CD14-positive monocyte (primary cell): Measurements from ENCODE around the gene ADO. TPM values are rescaled to one million over a fixed set of nuclear protein-coding genes. Genes with fewer than 3 reads are reported as not detected.

Experiments used
- DNase-seq, 3 donors: peaks; one replicate each; pipeline ENCODE4 v3.0.0-alpha.2; 2011 to 2022
- H2AFZ ChIP-seq: 2 replicates; pipeline ENCODE4 v1.6.0; 2012; ENCODE audit warnings: mild to moderate bottlenecking, low read depth, low read length, inconsistent platforms; ENCODE audit not compliant: insufficient read depth, poor library complexity, severe bottlenecking
- H3K27ac ChIP-seq, 2 donors: 1 replicate in 1 of 2; 2 replicates in 1 of 2; pipeline ENCODE4 v1.5.1; 2012 to 2013; ENCODE audit warnings: low read length in 2 of 2, control low read depth in 1 of 2, inconsistent platforms in 1 of 2, low read depth in 1 of 2, mild to moderate bottlenecking in 1 of 2
- H3K27me3 ChIP-seq, 2 donors: one replicate each; pipeline versions ENCODE4 v1.6.0 to v1.6.1; 2011 to 2013; ENCODE audit warnings: low read length in 2 of 2; ENCODE audit not compliant: control insufficient read depth in 2 of 2, insufficient read depth in 2 of 2
- H3K36me3 ChIP-seq, 2 donors: replicated peaks in 1 of 2; 1 replicate in 1 of 2; 2 replicates in 1 of 2; pipeline versions ENCODE4 v1.5.1 to v1.6.1; 2012 to 2013; ENCODE audit warnings: low read length in 2 of 2, control low read depth in 1 of 2, inconsistent platforms in 1 of 2, mild to moderate bottlenecking in 1 of 2; ENCODE audit not compliant: insufficient read depth in 2 of 2, control insufficient read depth in 1 of 2
- H3K4me1 ChIP-seq, 2 donors: 1 replicate in 1 of 2; 2 replicates in 1 of 2; pipeline versions ENCODE4 v1.5.1 to v1.6.1; 2012 to 2013; ENCODE audit warnings: low read length in 2 of 2, control low read depth in 1 of 2, inconsistent platforms in 1 of 2, mild to moderate bottlenecking in 1 of 2, moderate library complexity in 1 of 2; ENCODE audit not compliant: insufficient read depth in 2 of 2, control insufficient read depth in 1 of 2
- H3K4me2 ChIP-seq: replicated peaks from 2 replicates; pipeline ENCODE3; 2012; ENCODE audit warnings: low read length, moderate library complexity, mild to moderate bottlenecking; ENCODE audit not compliant: poor library complexity, severe bottlenecking; ENCODE audit errors: extremely low read depth
- H3K4me3 ChIP-seq, 3 experiments: fragments of 200-600 bp in 1 of 3; sonication (generic) in 1 of 3; replicated peaks in 1 of 3; 1 replicate in 2 of 3; 2 replicates in 1 of 3; pipeline ENCODE4 v1.5.1; 2011 to 2013; ENCODE audit warnings: low read length in 3 of 3, mild to moderate bottlenecking in 3 of 3, control low read depth in 2 of 3, low read depth in 2 of 3, inconsistent platforms in 1 of 3, moderate library complexity in 1 of 3
- H3K79me2 ChIP-seq: 2 replicates; pipeline ENCODE4 v1.6.0; 2012; ENCODE audit warnings: mild to moderate bottlenecking, control low read depth, inconsistent platforms, low read length, moderate library complexity; ENCODE audit not compliant: insufficient read depth
- H3K9ac ChIP-seq: 2 replicates; pipeline ENCODE4 v1.6.0; 2017; ENCODE audit warnings: low read length, mild to moderate bottlenecking; ENCODE audit not compliant: insufficient read depth, poor library complexity, severe bottlenecking
- H3K9me3 ChIP-seq, 2 donors: replicated peaks in 1 of 2; 1 replicate in 1 of 2; 2 replicates in 1 of 2; pipeline versions ENCODE4 v1.5.1 to v1.6.1; 2012 to 2013; ENCODE audit warnings: low read length in 2 of 2, control low read depth in 1 of 2; ENCODE audit not compliant: control insufficient read depth in 1 of 2, insufficient read depth in 1 of 2
- H4K20me1 ChIP-seq: 2 replicates; pipeline ENCODE4 v1.6.0; 2012; ENCODE audit warnings: mild to moderate bottlenecking, low read length, control low read depth, moderate library complexity; ENCODE audit not compliant: insufficient read depth
- H3K27ac Mint-ChIP-seq, 7 donors: one replicate each; pipeline ENCODE4 v1.8.0; 2020; ENCODE audit warnings: mild to moderate bottlenecking in 7 of 7, mixed read lengths in 7 of 7, moderate library complexity in 6 of 7, inconsistent platforms in 2 of 7
- H3K27me3 Mint-ChIP-seq, 3 donors: one replicate each; pipeline ENCODE4 v1.8.0; 2021 to 2022; ENCODE audit warnings: low read depth in 3 of 3, mild to moderate bottlenecking in 3 of 3, mixed read lengths in 3 of 3, moderate library complexity in 3 of 3, inconsistent platforms in 1 of 3
- H3K36me3 Mint-ChIP-seq, 2 donors: one replicate each; pipeline ENCODE4 v1.8.0; 2020; ENCODE audit warnings: mixed read lengths in 2 of 2, inconsistent platforms in 1 of 2, mild to moderate bottlenecking in 1 of 2
- H3K4me1 Mint-ChIP-seq: one replicate; pipeline ENCODE4 v1.8.0; 2020; ENCODE audit warnings: mild to moderate bottlenecking, mixed read lengths
- H3K4me3 Mint-ChIP-seq, 2 donors: one replicate each; pipeline ENCODE4 v1.8.0; 2020; ENCODE audit warnings: mild to moderate bottlenecking in 2 of 2, mixed read lengths in 2 of 2, moderate library complexity in 1 of 2
- H3K9me3 Mint-ChIP-seq, 7 donors: one replicate each; pipeline ENCODE4 v1.8.0; 2020 to 2022; ENCODE audit warnings: mixed read lengths in 7 of 7, mild to moderate bottlenecking in 6 of 7, moderate library complexity in 6 of 7, inconsistent platforms in 2 of 7
- CTCF ChIP-seq: fragments of 200-600 bp; IDR thresholded peaks from one replicate; pipeline ENCODE4 v1.8.0; 2022; ENCODE audit warnings: antibody characterized with exemption, mild to moderate bottlenecking
- WGBS: methylation state at CpG from one replicate; pipeline ENCODE4 v1.1.5; 2013; ENCODE audit warnings: missing lambda C conversion rate; ENCODE audit not compliant: insufficient coverage; 5-methylcytosine and 5-hydroxymethylcytosine counted together
- intact Hi-C, 2 donors: fragments of 100-400 bp; cut with micrococcal nuclease; formaldehyde crosslinking; loops; one replicate each; pipeline versions ENCODE4 v1.15.0 to v1.15.1; 2023
- polyA plus RNA-seq, 3 donors: library from polyadenylated mRNA; depleted of rRNA in 1 of 3; unstranded in 2 of 3; stranded (reverse) in 1 of 3; fragments of 300-500 nt in 2 of 3; fragments of >200 nt in 1 of 3; fragmentation: Illumina TruSeq in 2 of 3; gene quantifications; 1 replicate in 2 of 3; 2 replicates in 1 of 3; pipeline ENCODE4 v1.2.3, GENCODE V29; 2012 to 2021

ADO gene
- polyA plus RNA-seq, 3 donors: 5.7 to 7.0 (median 6.2) TPM

GRCh38 chr10:62794306-62794705, 10.2 kb upstream of the ADO start:
- Mint-ChIP-seq H3K4me1 (no peaks in the 10 kb centered on the region), H3K4me3 (no peak overlapping the region), H3K27me3 (peaks cover 18 to 26% (median 18%) of the 10 kb centered on the region in 3 donors), H3K9me3 (peaks cover 0 to 2% (median 0%) of the 10 kb centered on the region in 7 donors), H3K27ac (no peak overlapping the region), H3K36me3 (no peaks in the 10 kb centered on the region)
- H3K4me2 ChIP-seq: no peak overlapping the region
- H2AFZ ChIP-seq: no peak overlapping the region
- no peak overlapping the region for H3K27ac ChIP-seq
- no peak for DNase-seq
- H3K9ac ChIP-seq: no peak overlapping the region
- WGBS: no CpG with 5 or more reads among the region's 1 CpG
- H3K4me1 ChIP-seq: no peaks in the 10 kb centered on the region
- no peak overlapping the region for H3K4me3 ChIP-seq
- no peaks in the 10 kb centered on the region for H4K20me1 ChIP-seq
- intact Hi-C loops: loop anchor here in 1 of 2 donors (10.0 kb wide), 1 partner anchor 100 kb away; no protein-coding TSS in a partner anchor
- no peak for TF ChIP-seq CTCF
- peaks cover 31 to 32% of the 10 kb centered on the region in 2 donors for H3K27me3 ChIP-seq
- H3K36me3 ChIP-seq: no peaks in the 10 kb centered on the region
- H3K79me2 ChIP-seq: no peaks in the 10 kb centered on the region
- no peaks in the 10 kb centered on the region for H3K9me3 ChIP-seq

DNA sequence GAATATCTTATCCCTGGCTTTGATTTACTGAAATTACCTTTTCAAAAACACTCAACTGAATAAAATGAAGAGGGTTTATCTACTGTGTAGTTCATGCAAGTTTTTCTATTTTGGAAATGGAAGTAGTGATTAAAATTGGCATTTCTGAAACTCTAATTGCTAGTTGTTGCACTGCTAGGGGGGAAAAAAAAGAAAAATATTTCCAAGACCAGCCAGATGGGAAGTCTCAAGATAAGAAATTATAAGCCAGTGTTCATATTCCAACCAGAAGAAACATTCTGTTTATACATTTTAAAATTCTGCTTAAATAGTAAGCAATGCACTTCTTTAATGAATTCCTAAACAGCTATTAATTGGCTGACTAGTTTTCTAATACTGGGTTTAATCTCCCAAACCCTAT, 9.4 kb upstream of the ADO start:
- H3K9ac ChIP-seq: no peak overlapping the region
- intact Hi-C loops: loop anchor here in 1 of 2 donors (10.0 kb wide), 1 partner anchor 100 kb away; no protein-coding TSS in a partner anchor
- H3K4me1 ChIP-seq: no peaks in the 10 kb centered on the region
- H3K4me1 Mint-ChIP-seq: no peaks in the 10 kb centered on the region
- no peak for DNase-seq
- no peaks in the 10 kb centered on the region for H3K36me3 Mint-ChIP-seq
- no peaks in the 10 kb centered on the region for H3K9me3 ChIP-seq
- H4K20me1 ChIP-seq: no peaks in the 10 kb centered on the region
- H3K27ac ChIP-seq: no peak overlapping the region
- H3K79me2 ChIP-seq: no peaks in the 10 kb centered on the region
- no peak overlapping the region for H3K4me2 ChIP-seq
- peaks cover 12 to 30% (median 16%) of the 10 kb centered on the region in 3 donors for H3K27me3 Mint-ChIP-seq
- peaks cover 0 to 2% (median 0%) of the 10 kb centered on the region in 7 donors for H3K9me3 Mint-ChIP-seq
- no peak overlapping the region for H3K4me3 ChIP-seq
- H3K27ac Mint-ChIP-seq: no peak overlapping the region
- TF ChIP-seq CTCF: no peak
- H3K4me3 Mint-ChIP-seq: no peak overlapping the region
- H3K36me3 ChIP-seq: no peaks in the 10 kb centered on the region
- peaks cover 35% of the 10 kb centered on the region in 2 donors for H3K27me3 ChIP-seq
- no peak overlapping the region for H2AFZ ChIP-seq
